K562 (cell line): ENCODE data around the gene ZMYND8. TPM values are rescaled to one million over a fixed set of nuclear protein-coding genes. Genes with fewer than 3 reads are reported as not detected.
A peak's percentile ranks its signal among the peaks of the same experiment; 100 is the strongest.

Experiments
- CBX1 ChIP-seq: sonication (generic); IDR thresholded peaks from 2 replicates; pipeline ENCODE4 v1.6.1; 2016; ENCODE audit warnings: antibody characterized with exemption, low read depth, mild to moderate bottlenecking
- ERF ChIP-seq: fragments of 450-650 bp; formaldehyde crosslinking; IDR thresholded peaks from 2 replicates; pipeline ENCODE4 v1.4.0; 2020; ENCODE audit warnings: mild to moderate bottlenecking, mixed read lengths
- EWSR1 ChIP-seq: fragments of 450-650 bp; IDR thresholded peaks from 2 replicates; pipeline ENCODE4 v1.6.1; 2018; ENCODE audit warnings: borderline replicate concordance, mild to moderate bottlenecking, low read depth, moderate library complexity; ENCODE audit not compliant: partially characterized antibody
- FOXM1 ChIP-seq, 2 experiments: fragments of 450-650 bp in 1 of 2; sonication (generic) in 1 of 2; formaldehyde crosslinking in 1 of 2; IDR thresholded peaks; 2 replicates each; pipeline versions ENCODE4 v1.6.1 to v1.9.0; 2017 to 2022; ENCODE audit warnings: low read depth in 2 of 2, mild to moderate bottlenecking in 2 of 2, missing genetic modification reagents in 1 of 2, moderate library complexity in 1 of 2
- HCFC1 ChIP-seq: IDR thresholded peaks from 2 replicates; pipeline ENCODE4 v1.6.1; 2012; ENCODE audit warnings: low read depth, low read length, improper control_type of control experiment
- HLTF ChIP-seq: fragments of 450-650 bp; IDR thresholded peaks from 2 replicates; pipeline ENCODE4 v1.6.1; 2016
- KDM1A ChIP-seq, 2 experiments: fragments of 450-650 bp; IDR thresholded peaks; 2 replicates each; pipeline ENCODE4 v1.6.1; 2016; ENCODE audit warnings: mild to moderate bottlenecking in 2 of 2
- KDM4B ChIP-seq, 2 experiments: fragments of 450-650 bp in 1 of 2; sonication (generic) in 1 of 2; IDR thresholded peaks; 2 replicates each; pipeline ENCODE4 v1.6.1; 2016 to 2017; ENCODE audit warnings: borderline replicate concordance in 2 of 2, antibody characterized with exemption in 1 of 2, low read depth in 1 of 2, mild to moderate bottlenecking in 1 of 2
- MAFG ChIP-seq: fragments of 450-650 bp; conservative IDR thresholded peaks from 2 replicates; pipeline ENCODE4 v1.6.1; 2016; ENCODE audit warnings: missing genetic modification characterization, missing compliant biosample characterization
- MAZ ChIP-seq, 2 experiments: fragments of 450-650 bp in 1 of 2; sonication (generic) in 1 of 2; formaldehyde crosslinking; IDR thresholded peaks in 1 of 2; conservative IDR thresholded peaks in 1 of 2; 2 replicates each; pipeline versions ENCODE4 v1.4.0 to v1.5.0; 2020; ENCODE audit warnings: mild to moderate bottlenecking in 1 of 2, missing genetic modification reagents in 1 of 2
- MTA2 ChIP-seq: fragments of 450-650 bp; IDR thresholded peaks from 2 replicates; pipeline ENCODE4 v1.6.1; 2016; ENCODE audit warnings: low read depth
- OTX1 ChIP-seq: fragments of 450-650 bp; formaldehyde crosslinking; IDR thresholded peaks from 2 replicates; pipeline ENCODE4 v1.4.0; 2022; ENCODE audit warnings: mild to moderate bottlenecking
- RB1 ChIP-seq: fragments of 450-650 bp; IDR thresholded peaks from 2 replicates; pipeline ENCODE4 v1.6.1; 2017; ENCODE audit warnings: low read depth, mild to moderate bottlenecking
- SREBF1 ChIP-seq: fragments of 150-350 bp; IDR thresholded peaks from 2 replicates; pipeline ENCODE4 v1.6.1; 2014; ENCODE audit warnings: antibody characterized with exemption, low read depth, low read length, borderline replicate concordance
- ZNF140 ChIP-seq: fragments of 250-450 bp; sonication (Bioruptor Pico); IDR thresholded peaks from 2 replicates; pipeline ENCODE4 v1.8.0; 2021; ENCODE audit warnings: moderate library complexity, mild to moderate bottlenecking, inconsistent platforms
- ZNF347 ChIP-seq: fragments of 450-650 bp; formaldehyde crosslinking; IDR thresholded peaks from 2 replicates; pipeline ENCODE4 v1.4.0; 2020; ENCODE audit warnings: low read depth, mild to moderate bottlenecking, moderate library complexity
- ZNF696 ChIP-seq: fragments of 250-450 bp; sonication (Bioruptor Pico); conservative IDR thresholded peaks from 2 replicates; pipeline ENCODE4 v1.4.0; 2020; ENCODE audit warnings: mild to moderate bottlenecking, moderate library complexity
- ZNF764 ChIP-seq: fragments of 250-450 bp; sonication (Bioruptor Pico); IDR thresholded peaks from 2 replicates; pipeline ENCODE4 v1.4.0; 2020; ENCODE audit warnings: low read depth, mild to moderate bottlenecking, moderate library complexity
- ZNF830 ChIP-seq: fragments of 250-450 bp; sonication (Bioruptor Pico); IDR thresholded peaks from 2 replicates; pipeline ENCODE4 v1.5.0; 2021; ENCODE audit warnings: mild to moderate bottlenecking
- polyA plus RNA-seq, 8 experiments: library from polyadenylated mRNA; depleted of rRNA in 4 of 8; stranded (reverse) in 5 of 8; unstranded in 3 of 8; fragments of >200 nt; fragmentation: Nextera tagmentation in 2 of 8; fragmentation: Illumina TruSeq in 1 of 8; extraction: Ambion mirVana in 2 of 8; extraction: Trizol in 1 of 8; gene quantifications; 2 replicates each; pipeline versions ENCODE4 v1.2.1 to v1.2.3, GENCODE V29; 2011 to 2014; ENCODE audit warnings: inconsistent platforms in 1 of 8, missing spikeins in 1 of 8
- total RNA-seq, 7 experiments: library from RNA; depleted of rRNA in 6 of 7; stranded (reverse); fragments of >200 nt in 6 of 7; fragmentation: Illumina TruSeq in 2 of 7; extraction: Trizol in 2 of 7; gene quantifications; 2 replicates each; pipeline versions ENCODE4 v1.2.1 to v1.2.3, GENCODE V29; 2011 to 2021; ENCODE audit warnings: low replicate concordance in 1 of 7
- TF ChIP-seq, protein P1 (sequence below), 2 experiments: fragments of 450-650 bp; IDR thresholded peaks; 2 replicates each; pipeline ENCODE4 v1.6.1; 2016
- TF ChIP-seq, protein P2 (sequence below), 2 experiments: fragments of 450-650 bp in 1 of 2; IDR thresholded peaks; 2 replicates each; pipeline ENCODE4 v1.6.1; 2011 to 2017; ENCODE audit warnings: low read depth in 2 of 2, antibody characterized with exemption in 1 of 2, borderline replicate concordance in 1 of 2, low read length in 1 of 2, mild to moderate bottlenecking in 1 of 2, mixed read lengths in 1 of 2; ENCODE audit not compliant: control insufficient read depth in 1 of 2
- TF ChIP-seq, protein P3 (sequence below): fragments of 250-450 bp; sonication (Bioruptor Pico); IDR thresholded peaks from 2 replicates; pipeline ENCODE4 v1.6.1; 2021; ENCODE audit warnings: mild to moderate bottlenecking
- TF ChIP-seq, protein P4 (sequence below): fragments of 450-650 bp; formaldehyde crosslinking; conservative IDR thresholded peaks from 2 replicates; pipeline ENCODE4 v1.4.0; 2022; ENCODE audit warnings: mild to moderate bottlenecking, missing genetic modification characterization

The ZMYND8 gene
- total and polyA plus RNA-seq, 9 of the 15 experiments (the other 6 are each of a cell fraction or from before 2014, with no cell fraction given): 31.8 to 148 (median 71.9) TPM

DNA sequence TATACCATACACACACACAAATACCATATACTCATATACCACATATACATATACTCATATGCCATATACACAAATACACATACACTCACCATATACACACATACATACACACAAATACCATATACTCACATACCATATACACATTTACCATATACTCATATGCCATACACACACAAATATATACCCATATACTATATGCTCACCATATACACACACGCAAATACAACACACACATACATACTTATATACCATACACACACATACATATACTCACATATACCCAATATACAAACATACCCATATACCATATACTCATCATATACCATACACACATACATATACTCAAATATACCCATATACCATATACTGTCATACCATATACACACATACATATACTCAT, 99.2 kb downstream of the ZMYND8 start (continued):
- TF ChIP-seq MTA2 (no peak), RB1 (no peak), ZNF140 (CRISPR knock-in tag) (no peak), HCFC1 (no peak), FOXM1 (IDR thresholded peaks at IDR 0.05; ENCODE audit: low read depth) (no peak), FOXM1 (CRISPR knock-in tag; IDR thresholded peaks at IDR 0.05; ENCODE audit: low read depth) (no peak), SREBF1 (no peak), MAZ (CRISPR knock-in tag; conservative IDR thresholded peaks at IDR 0.05 in 1 of 2, IDR thresholded peaks at IDR 0.05 in 1 of 2) (no peak), MAFG (tag) (no peak), EWSR1 (no peak), ZNF696 (CRISPR knock-in tag) (no peak), ERF (CRISPR knock-in tag) (no peak), OTX1 (0 out of 2 replicates have a peak, but pooled peaks have one; percentile 26), HLTF (0 out of 2 replicates have a peak, but pooled peaks have one; percentile 59), ZNF764 (CRISPR knock-in tag) (no peak), KDM4B (IDR thresholded peaks at IDR 0.05; ENCODE audit: borderline replicate concordance in 2 of 2, low read depth in 1 of 2) (peak in 1 of 2 experiments; percentile 31; a peak in 1 of 4 replicates), ZNF347 (no peak), CBX1 (no peak), KDM1A (IDR thresholded peaks at IDR 0.05) (peak in 1 of 2 experiments; percentile 98; a peak in 2 of 4 replicates), ZNF830 (no peak)
- TF ChIP-seq, protein P1, sequence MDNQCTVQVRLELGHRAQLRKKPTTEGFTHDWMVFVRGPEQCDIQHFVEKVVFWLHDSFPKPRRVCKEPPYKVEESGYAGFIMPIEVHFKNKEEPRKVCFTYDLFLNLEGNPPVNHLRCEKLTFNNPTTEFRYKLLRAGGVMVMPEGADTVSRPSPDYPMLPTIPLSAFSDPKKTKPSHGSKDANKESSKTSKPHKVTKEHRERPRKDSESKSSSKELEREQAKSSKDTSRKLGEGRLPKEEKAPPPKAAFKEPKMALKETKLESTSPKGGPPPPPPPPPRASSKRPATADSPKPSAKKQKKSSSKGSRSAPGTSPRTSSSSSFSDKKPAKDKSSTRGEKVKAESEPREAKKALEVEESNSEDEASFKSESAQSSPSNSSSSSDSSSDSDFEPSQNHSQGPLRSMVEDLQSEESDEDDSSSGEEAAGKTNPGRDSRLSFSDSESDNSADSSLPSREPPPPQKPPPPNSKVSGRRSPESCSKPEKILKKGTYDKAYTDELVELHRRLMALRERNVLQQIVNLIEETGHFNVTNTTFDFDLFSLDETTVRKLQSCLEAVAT (IDR thresholded peaks at IDR 0.05): peak in 1 of 2 experiments; percentile 25; a peak in 1 of 4 replicates
- TF ChIP-seq, protein P2, sequence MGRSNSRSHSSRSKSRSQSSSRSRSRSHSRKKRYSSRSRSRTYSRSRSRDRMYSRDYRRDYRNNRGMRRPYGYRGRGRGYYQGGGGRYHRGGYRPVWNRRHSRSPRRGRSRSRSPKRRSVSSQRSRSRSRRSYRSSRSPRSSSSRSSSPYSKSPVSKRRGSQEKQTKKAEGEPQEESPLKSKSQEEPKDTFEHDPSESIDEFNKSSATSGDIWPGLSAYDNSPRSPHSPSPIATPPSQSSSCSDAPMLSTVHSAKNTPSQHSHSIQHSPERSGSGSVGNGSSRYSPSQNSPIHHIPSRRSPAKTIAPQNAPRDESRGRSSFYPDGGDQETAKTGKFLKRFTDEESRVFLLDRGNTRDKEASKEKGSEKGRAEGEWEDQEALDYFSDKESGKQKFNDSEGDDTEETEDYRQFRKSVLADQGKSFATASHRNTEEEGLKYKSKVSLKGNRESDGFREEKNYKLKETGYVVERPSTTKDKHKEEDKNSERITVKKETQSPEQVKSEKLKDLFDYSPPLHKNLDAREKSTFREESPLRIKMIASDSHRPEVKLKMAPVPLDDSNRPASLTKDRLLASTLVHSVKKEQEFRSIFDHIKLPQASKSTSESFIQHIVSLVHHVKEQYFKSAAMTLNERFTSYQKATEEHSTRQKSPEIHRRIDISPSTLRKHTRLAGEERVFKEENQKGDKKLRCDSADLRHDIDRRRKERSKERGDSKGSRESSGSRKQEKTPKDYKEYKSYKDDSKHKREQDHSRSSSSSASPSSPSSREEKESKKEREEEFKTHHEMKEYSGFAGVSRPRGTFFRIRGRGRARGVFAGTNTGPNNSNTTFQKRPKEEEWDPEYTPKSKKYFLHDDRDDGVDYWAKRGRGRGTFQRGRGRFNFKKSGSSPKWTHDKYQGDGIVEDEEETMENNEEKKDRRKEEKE (IDR thresholded peaks at IDR 0.05; ENCODE audit: borderline replicate concordance in 1 of 2, control insufficient read depth in 1 of 2, low read depth in 2 of 2, low read length in 1 of 2): peak in 1 of 2 experiments; percentile 71; a peak in 1 of 4 replicates
- TF ChIP-seq, protein P3, sequence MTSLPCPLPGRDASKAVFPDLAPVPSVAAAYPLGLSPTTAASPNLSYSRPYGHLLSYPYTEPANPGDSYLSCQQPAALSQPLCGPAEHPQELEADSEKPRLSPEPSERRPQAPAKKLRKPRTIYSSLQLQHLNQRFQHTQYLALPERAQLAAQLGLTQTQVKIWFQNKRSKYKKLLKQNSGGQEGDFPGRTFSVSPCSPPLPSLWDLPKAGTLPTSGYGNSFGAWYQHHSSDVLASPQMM: no peak
- TF ChIP-seq, protein P4, sequence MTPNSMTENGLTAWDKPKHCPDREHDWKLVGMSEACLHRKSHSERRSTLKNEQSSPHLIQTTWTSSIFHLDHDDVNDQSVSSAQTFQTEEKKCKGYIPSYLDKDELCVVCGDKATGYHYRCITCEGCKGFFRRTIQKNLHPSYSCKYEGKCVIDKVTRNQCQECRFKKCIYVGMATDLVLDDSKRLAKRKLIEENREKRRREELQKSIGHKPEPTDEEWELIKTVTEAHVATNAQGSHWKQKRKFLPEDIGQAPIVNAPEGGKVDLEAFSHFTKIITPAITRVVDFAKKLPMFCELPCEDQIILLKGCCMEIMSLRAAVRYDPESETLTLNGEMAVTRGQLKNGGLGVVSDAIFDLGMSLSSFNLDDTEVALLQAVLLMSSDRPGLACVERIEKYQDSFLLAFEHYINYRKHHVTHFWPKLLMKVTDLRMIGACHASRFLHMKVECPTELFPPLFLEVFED (CRISPR knock-in tag): 0 out of 2 replicates have a peak, but pooled peaks have one; percentile 26
